ENCODE results near the gene C9orf57. TPM values are rescaled to one million over a fixed set of nuclear protein-coding genes. Genes with fewer than 3 reads are reported as not detected.

C9orf57 gene
- total RNA-seq, 1 experiment from 2014 or later: not detected

Other genes starting within 250 kb of the C9orf57 start
- 19.7 and 24.3 TPM in 2 replicates for gene ABHD17B, start 149.4 kb downstream of the C9orf57 start, total RNA-seq (2021)
- gene C9orf85, start 149.0 kb downstream of the C9orf57 start, total RNA-seq (2021): 9.4 and 9.8 TPM in 2 replicates
- not detected in 2 replicates for gene GDA, start 88.8 kb upstream of the C9orf57 start, total RNA-seq (2021)